ENCODE measurements around the gene FKBP11.

Gene FKBP11

GRCh38 chr12:48907245-48907644 lies 18.0 kb downstream of the FKBP11 start:
- H3K4me3 ChIP-seq (ENCODE audit: low read depth, low read length) = no peak overlapping the region
- H3K9me3 ChIP-seq = no peaks in the 10 kb centered on the region
- no peak for TF ChIP-seq CTCF (IDR thresholded peaks at IDR 0.05; ENCODE audit: low read depth, low read length)
- no peaks in the 10 kb centered on the region for H3K4me1 ChIP-seq
- H3K36me3 ChIP-seq = no peaks in the 10 kb centered on the region
- DNase-seq = no peak
- peaks cover 21% of the 10 kb centered on the region for H3K27me3 ChIP-seq

- H3K27me3 ChIP-seq = peaks cover 21% of the 10 kb centered on the region
- H3K36me3 ChIP-seq = no peaks in the 10 kb centered on the region
- peak; percentile 92 for DNase-seq
- H3K9me3 ChIP-seq = no peaks in the 10 kb centered on the region
- peak overlapping the region; percentile 58 for H3K4me3 ChIP-seq (ENCODE audit: low read depth, low read length)
- peak; percentile 90 for TF ChIP-seq CTCF (IDR thresholded peaks at IDR 0.05; ENCODE audit: low read depth, low read length)
- H3K4me1 ChIP-seq = no peaks in the 10 kb centered on the region
These were observed 21.3 kb downstream of the FKBP11 start for GRCh38 chr12:48903982-48904411.

- no peak for TF ChIP-seq CTCF (IDR thresholded peaks at IDR 0.05; ENCODE audit: low read depth, low read length)
- peaks cover 21% of the 10 kb centered on the region for H3K27me3 ChIP-seq
- H3K9me3 ChIP-seq = no peaks in the 10 kb centered on the region
- no peaks in the 10 kb centered on the region for H3K4me1 ChIP-seq
- H3K4me3 ChIP-seq (ENCODE audit: low read depth, low read length) = no peak overlapping the region
- H3K36me3 ChIP-seq = no peaks in the 10 kb centered on the region
- DNase-seq = no peak
These were observed 21.8 kb downstream of the FKBP11 start for GRCh38 chr12:48903363-48903981.

GRCh38 chr12:48901278-48901677 lies 24.0 kb downstream of the FKBP11 start:
- no peaks in the 10 kb centered on the region for H3K4me1 ChIP-seq
- no peak for TF ChIP-seq CTCF (IDR thresholded peaks at IDR 0.05; ENCODE audit: low read depth, low read length)

GRCh38 chr12:48899651-48900050 lies 25.6 kb downstream of the FKBP11 start:
- no peaks in the 10 kb centered on the region; the same call in 1 of the 2 replicates for H3K27me3 ChIP-seq
- H3K36me3 ChIP-seq = no peaks in the 10 kb centered on the region
- DNase-seq = no peak
- H3K9me3 ChIP-seq = no peaks in the 10 kb centered on the region
- no peak for TF ChIP-seq CTCF (IDR thresholded peaks at IDR 0.05; ENCODE audit: low read depth, low read length)
- H3K4me1 ChIP-seq = no peaks in the 10 kb centered on the region
- no peak overlapping the region for H3K4me3 ChIP-seq (ENCODE audit: low read depth, low read length)

More at GRCh38 chr12:48901278-48901677, 24.0 kb downstream of the FKBP11 start:
- H3K9me3 ChIP-seq = no peaks in the 10 kb centered on the region
- no peak overlapping the region for H3K4me3 ChIP-seq (ENCODE audit: low read depth, low read length)
- no peaks in the 10 kb centered on the region for H3K36me3 ChIP-seq
- DNase-seq = no peak
- H3K27me3 ChIP-seq = peaks cover 7% of the 10 kb centered on the region

- TF ChIP-seq CTCF (IDR thresholded peaks at IDR 0.05; ENCODE audit: low read depth, low read length) = no peak
- peaks cover 5% of the 10 kb centered on the region; the same call in 1 of the 2 replicates for H3K27me3 ChIP-seq
- H3K4me3 ChIP-seq (ENCODE audit: low read depth, low read length) = no peak overlapping the region
- H3K9me3 ChIP-seq = no peaks in the 10 kb centered on the region
- no peak for DNase-seq
- H3K4me1 ChIP-seq = 0 out of 2 replicates have a peak, but pooled peaks cover 5% of the 10 kb centered on the region
- no peaks in the 10 kb centered on the region for H3K36me3 ChIP-seq
These were observed 31.0 kb downstream of the FKBP11 start for GRCh38 chr12:48894271-48894670.

Data from BE2C (cell line).